H1 (cell line): ENCODE data around the gene PSMB3. TPM values are rescaled to one million over a fixed set of nuclear protein-coding genes. Genes with fewer than 3 reads are reported as not detected.

ENCODE experiments used
- CTCF ChIA-PET: fragments of 300-600 bp; sonication (Branson Sonifier 250); formaldehyde crosslinking; loops from one replicate; lab custom pipeline; 2021; ENCODE audit not compliant: partially characterized antibody; lab: Charles Lee
- POLR2A ChIA-PET: fragments of 300-600 bp; sonication (Branson Sonifier 250); formaldehyde crosslinking; loops from one replicate; lab custom pipeline; 2021; ENCODE audit warnings: inconsistent platforms; ENCODE audit not compliant: partially characterized antibody; lab: Charles Lee
- DNase-seq, 2 experiments: peaks; one replicate each; pipeline versions ENCODE4 v3.0.0 to v3.0.0-alpha.2; 2010 to 2022; ENCODE audit warnings: low spot score in 2 of 2, low read depth in 1 of 2, mixed read lengths in 1 of 2
- FAIRE-seq: peaks from 2 replicates; lab custom pipeline; 2011; peaks lifted over from hg19 to GRCh38; lab: Jason Lieb, UNC
- H2AFZ ChIP-seq: 2 replicates; pipeline ENCODE4 v1.8.1; 2012; ENCODE audit warnings: low read length, inconsistent platforms
- H2AK5ac ChIP-seq: 2 replicates; pipeline ENCODE4 v1.6.1; 2013; ENCODE audit warnings: low read depth, low read length
- H2BK120ac ChIP-seq: replicated peaks from 2 replicates; pipeline ENCODE3; 2013; ENCODE audit warnings: low read depth, low read length, inconsistent platforms
- H2BK12ac ChIP-seq: 2 replicates; pipeline ENCODE4 v1.6.1; 2013; ENCODE audit warnings: low read depth, low read length
- H2BK15ac ChIP-seq: 2 replicates; pipeline ENCODE4 v1.6.1; 2013; ENCODE audit warnings: low read length
- H2BK20ac ChIP-seq: 2 replicates; pipeline ENCODE4 v1.6.1; 2013; ENCODE audit warnings: low read length
- H2BK5ac ChIP-seq: 2 replicates; pipeline ENCODE4 v1.6.1; 2013; ENCODE audit warnings: low read depth, low read length
- H3K14ac ChIP-seq: 2 replicates; pipeline ENCODE4 v1.6.1; 2013; ENCODE audit warnings: inconsistent platforms; ENCODE audit not compliant: insufficient read length
- H3K18ac ChIP-seq: 2 replicates; pipeline ENCODE4 v1.6.1; 2013; ENCODE audit warnings: low read length; ENCODE audit errors: extremely low read depth
- H3K23ac ChIP-seq: 2 replicates; pipeline ENCODE4 v1.6.1; 2013; ENCODE audit warnings: inconsistent platforms; ENCODE audit not compliant: insufficient read length
- H3K23me2 ChIP-seq: 2 replicates; pipeline ENCODE4 v1.6.1; 2013; ENCODE audit warnings: low read depth, low read length
- H3K27ac ChIP-seq: 2 replicates; pipeline ENCODE4 v1.6.1; 2011; ENCODE audit warnings: low read depth, low read length, inconsistent platforms
- H3K27me3 ChIP-seq, 4 experiments: replicated peaks in 1 of 4; 1 replicate in 1 of 4; 2 replicates in 3 of 4; pipeline versions ENCODE4 v1.6.1 to v1.8.1; 2011 to 2013; ENCODE audit warnings: low read length in 3 of 4, mild to moderate bottlenecking in 3 of 4, inconsistent platforms in 2 of 4, mixed read lengths in 2 of 4, moderate library complexity in 1 of 4; ENCODE audit not compliant: control insufficient read depth in 3 of 4, insufficient read depth in 3 of 4; ENCODE audit errors: extremely low read depth in 1 of 4
- H3K36me3 ChIP-seq, 4 experiments: 2 replicates each; pipeline versions ENCODE4 v1.6.1 to v1.8.1; 2011 to 2013; ENCODE audit warnings: mild to moderate bottlenecking in 4 of 4, low read length in 3 of 4, moderate library complexity in 2 of 4, control low read depth in 1 of 4, inconsistent platforms in 1 of 4; ENCODE audit not compliant: insufficient read depth in 4 of 4, control insufficient read depth in 2 of 4
- H3K4ac ChIP-seq: replicated peaks from 2 replicates; pipeline ENCODE3; 2013; ENCODE audit warnings: low read length, low read depth, mixed read lengths, inconsistent platforms; ENCODE audit not compliant: insufficient read length
- H3K4me1 ChIP-seq, 4 experiments: replicated peaks in 1 of 4; 1 replicate in 1 of 4; 2 replicates in 3 of 4; pipeline versions ENCODE4 v1.6.1 to v1.8.1; 2011 to 2013; ENCODE audit warnings: low read length in 3 of 4, inconsistent platforms in 2 of 4, mixed read lengths in 1 of 4; ENCODE audit not compliant: insufficient read depth in 4 of 4, control insufficient read depth in 3 of 4
- H3K4me2 ChIP-seq, 2 experiments: 2 replicates each; pipeline versions ENCODE4 v1.6.1 to v1.8.1; 2011 to 2013; ENCODE audit warnings: low read depth in 2 of 2, low read length in 2 of 2, control low read depth in 1 of 2, inconsistent platforms in 1 of 2, mild to moderate bottlenecking in 1 of 2; ENCODE audit not compliant: insufficient read depth in 1 of 2
- H3K4me3 ChIP-seq, 4 experiments: fragments of 200-600, 300-600 bp in 1 of 4; sonication (generic), shearing (Covaris generic), sonication (Bioruptor Twin) in 1 of 4; 2 replicates each; pipeline versions ENCODE4 v1.5.1 to v1.8.1; 2011 to 2016; ENCODE audit warnings: low read length in 4 of 4, low read depth in 3 of 4, control low read depth in 2 of 4, inconsistent platforms in 2 of 4, mild to moderate bottlenecking in 2 of 4, mixed read lengths in 1 of 4, moderate library complexity in 1 of 4; ENCODE audit not compliant: insufficient read depth in 2 of 4; ENCODE audit errors: extremely low read depth in 1 of 4
- H3K56ac ChIP-seq: replicated peaks from 2 replicates; pipeline ENCODE3; 2013; ENCODE audit warnings: low read depth, mild to moderate bottlenecking, mixed read lengths, low read length, inconsistent platforms; ENCODE audit not compliant: insufficient read length
- H3K79me1 ChIP-seq: 2 replicates; pipeline ENCODE4 v1.6.1; 2013; ENCODE audit warnings: low read depth, low read length, control low read depth
- H3K79me2 ChIP-seq, 2 experiments: 2 replicates each; pipeline versions ENCODE4 v1.6.1 to v1.8.1; 2012 to 2013; ENCODE audit warnings: low read length in 2 of 2, mild to moderate bottlenecking in 2 of 2, inconsistent platforms in 1 of 2; ENCODE audit not compliant: insufficient read depth in 2 of 2, control insufficient read depth in 1 of 2
- H3K9ac ChIP-seq, 4 experiments: replicated peaks in 1 of 4; 1 replicate in 1 of 4; 2 replicates in 3 of 4; pipeline versions ENCODE4 v1.6.1 to v1.8.1; 2011 to 2013; ENCODE audit warnings: low read depth in 3 of 4, low read length in 3 of 4, control low read depth in 2 of 4, mild to moderate bottlenecking in 2 of 4, moderate library complexity in 2 of 4, inconsistent platforms in 1 of 4; ENCODE audit errors: extremely low read depth in 1 of 4
- H3K9me3 ChIP-seq, 2 experiments: 2 replicates each; pipeline versions ENCODE4 v1.6.1 to v1.8.1; 2012 to 2013; ENCODE audit warnings: mild to moderate bottlenecking in 2 of 2, moderate library complexity in 2 of 2, control low read depth in 1 of 2, inconsistent platforms in 1 of 2, low read depth in 1 of 2, low read length in 1 of 2, mixed read lengths in 1 of 2; ENCODE audit not compliant: insufficient read depth in 2 of 2
- H4K20me1 ChIP-seq, 2 experiments: replicated peaks in 1 of 2; 2 replicates each; pipeline versions ENCODE3 to v1.8.1; 2011 to 2013; ENCODE audit warnings: inconsistent platforms in 2 of 2, low read length in 2 of 2, mild to moderate bottlenecking in 1 of 2; ENCODE audit not compliant: insufficient read depth in 2 of 2, control insufficient read depth in 1 of 2
- H4K5ac ChIP-seq: 2 replicates; pipeline ENCODE4 v1.6.1; 2013; ENCODE audit warnings: low read length, low read depth, mixed read lengths, inconsistent platforms; ENCODE audit not compliant: insufficient read length
- H4K8ac ChIP-seq: 2 replicates; pipeline ENCODE4 v1.8.0; 2013; ENCODE audit warnings: mild to moderate bottlenecking, moderate library complexity, low read length, inconsistent platforms; ENCODE audit not compliant: insufficient read depth; ENCODE audit errors: extremely low read depth
- H4K91ac ChIP-seq: replicated peaks from 2 replicates; pipeline ENCODE3; 2013; ENCODE audit warnings: low read length, mixed read lengths, inconsistent platforms; ENCODE audit not compliant: insufficient read length
- HDAC2 ChIP-seq, 2 experiments: fragments of 300-600 bp in 1 of 2; sonication (generic) in 1 of 2; IDR thresholded peaks; 2 replicates each; pipeline ENCODE4 v1.6.1; 2011 to 2012; ENCODE audit warnings: low read depth in 2 of 2, low read length in 2 of 2, mild to moderate bottlenecking in 2 of 2, moderate library complexity in 2 of 2, borderline replicate concordance in 1 of 2, inconsistent platforms in 1 of 2
- JUN ChIP-seq: IDR thresholded peaks from 2 replicates; pipeline ENCODE4 v1.6.1; 2011; ENCODE audit warnings: low read depth, mild to moderate bottlenecking, improper control_type of control experiment, low read length
- JUND ChIP-seq: IDR thresholded peaks from 2 replicates; pipeline ENCODE4 v1.6.1; 2011; ENCODE audit warnings: mild to moderate bottlenecking, improper control_type of control experiment, low read length
- RAD21 ChIP-seq, 2 experiments: IDR thresholded peaks in 1 of 2; conservative IDR thresholded peaks in 1 of 2; 2 replicates each; pipeline ENCODE4 v1.6.1; 2011; ENCODE audit warnings: low read depth in 2 of 2, low read length in 2 of 2, improper control_type of control experiment in 1 of 2, inconsistent platforms in 1 of 2, mild to moderate bottlenecking in 1 of 2, moderate library complexity in 1 of 2
- RFX5 ChIP-seq: IDR thresholded peaks from 2 replicates; pipeline ENCODE4 v1.6.1; 2011; ENCODE audit warnings: low read depth, low read length, improper control_type of control experiment, borderline replicate concordance
- RXRA ChIP-seq: IDR thresholded peaks from 2 replicates; pipeline ENCODE4 v1.6.1; 2011; ENCODE audit warnings: low read depth, mild to moderate bottlenecking, low read length, moderate library complexity; ENCODE audit not compliant: insufficient read depth
- SP1 ChIP-seq: IDR thresholded peaks from 2 replicates; pipeline ENCODE4 v1.6.1; 2011; ENCODE audit warnings: low read depth, low read length
- WGBS, 2 experiments: shearing (Covaris generic) in 1 of 2; methylation state at CpG; one replicate each; pipeline versions ENCODE4 v1.1.6 to v1.1.7; 2013 to 2015; ENCODE audit warnings: low lambda C conversion rate in 2 of 2, mixed read lengths in 2 of 2, inconsistent platforms in 1 of 2, low coverage in 1 of 2, missing lambda C conversion rate in 1 of 2; ENCODE audit not compliant: insufficient replicate concordance in 2 of 2, insufficient coverage in 1 of 2, insufficient read length in 1 of 2; ENCODE audit errors: extremely low coverage in 1 of 2, missing lambda C conversion rate in 1 of 2; 5-methylcytosine and 5-hydroxymethylcytosine counted together
- polyA plus RNA-seq, 7 experiments: library from polyadenylated mRNA; depleted of rRNA in 3 of 7; stranded (reverse) in 5 of 7; unstranded in 2 of 7; fragments of >200 nt in 5 of 7; fragments of 200-250 nt in 2 of 7; gene quantifications; 1 replicate in 5 of 7; 2 replicates in 1 of 7; 4 replicates in 1 of 7; pipeline versions ENCODE4 v1.2.1 to v1.2.3, GENCODE V29; 2011 to 2013; ENCODE audit warnings: missing spikeins in 2 of 7, mixed read lengths in 2 of 7
- total RNA-seq: library from RNA; stranded (reverse); fragmentation: NEBNext Ultra II Directional; extraction: Animal tissue kit (Norgen Biotek cat#: 25700); gene quantifications from 2 replicates; pipeline ENCODE4 v1.2.1, GENCODE V29; 2021

PSMB3 gene
- total and polyA plus RNA-seq, 2 of the 8 experiments (the other 6 are each of a cell fraction or from before 2014, with no cell fraction given), result 291 to 914 TPM

DNA sequence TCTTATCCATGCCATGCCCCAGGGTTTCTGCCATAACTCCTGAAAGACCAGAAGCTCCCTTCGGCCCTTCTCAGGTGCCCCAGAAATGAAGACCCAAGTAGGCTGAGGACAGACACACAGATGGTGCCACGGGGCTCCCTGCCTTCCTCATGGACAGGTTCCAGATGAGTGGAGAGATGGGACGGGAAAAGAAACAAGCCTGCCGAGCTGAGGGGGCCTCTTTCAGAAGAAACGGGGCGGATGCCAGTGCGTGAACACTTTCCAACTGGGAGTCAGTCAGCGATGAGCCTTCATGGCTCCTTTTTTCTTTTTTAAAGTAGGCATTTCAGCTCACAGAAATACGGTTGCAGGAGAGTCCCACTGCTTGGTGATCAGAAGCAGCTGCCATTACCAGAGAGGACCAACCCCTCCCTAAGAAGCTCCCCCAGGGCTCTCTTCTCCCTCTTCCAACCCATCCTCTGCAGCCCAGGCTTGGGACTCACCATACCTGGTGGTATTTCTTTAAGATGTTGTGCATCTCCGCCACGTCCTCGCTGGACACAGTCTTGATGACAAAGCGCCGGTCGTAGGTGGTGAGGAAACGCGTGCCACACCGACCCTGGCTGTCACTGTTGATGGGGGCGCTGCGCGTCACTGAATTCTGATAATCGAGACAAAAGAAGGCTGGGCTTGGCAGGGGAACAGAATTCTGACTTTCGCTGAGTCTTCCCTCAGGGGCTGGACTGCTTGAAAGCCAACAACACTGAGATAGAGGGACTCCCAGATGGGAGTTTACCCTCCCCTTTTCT lies 27.6 kb downstream of the PSMB3 start:
- peaks cover 0 to 6% of the 10 kb centered on the region in 2 experiments for H4K20me1 ChIP-seq
- no peak overlapping the region for H3K14ac ChIP-seq
- no peak for TF ChIP-seq RAD21 (IDR thresholded peaks at IDR 0.05 in 1 of 2, conservative IDR thresholded peaks at IDR 0.05 in 1 of 2; ENCODE audit: low read depth in 2 of 2, low read length in 2 of 2)
- TF ChIP-seq RFX5, result no peak
- no peak for TF ChIP-seq RXRA
- no peak for TF ChIP-seq HDAC2 (IDR thresholded peaks at IDR 0.05; ENCODE audit: borderline replicate concordance in 1 of 2, low read depth in 2 of 2, low read length in 2 of 2)
- TF ChIP-seq JUND, result no peak
- TF ChIP-seq JUN, result no peak
- TF ChIP-seq SP1, result no peak
- DNase-seq (no peak), FAIRE-seq (no peak)
- WGBS, 2 experiments, result 95% methylated on average over 20 of the region's 23 CpGs; no CpG with 5 or more reads in 1 of the 2 experiments
- H3K4ac ChIP-seq, result no peak overlapping the region
- H3K79me2 ChIP-seq, result no peaks in the 10 kb centered on the region
- CTCF ChIA-PET, result interaction anchor here (1.3 to 1.7 kb wide), 3 partner anchors 9 to 18 kb away, joined by 3 to 8 read pairs (median 6); no protein-coding TSS in a partner anchor
- no peak overlapping the region for H2BK120ac ChIP-seq
- POLR2A ChIA-PET, result interaction anchor here (1.2 to 1.7 kb wide), 6 partner anchors 10 to 74 kb away, joined by 4 to 8 read pairs (median 4); partner anchors contain the start of gene PIP4K2B
- no peak overlapping the region for H4K91ac ChIP-seq
- no peak overlapping the region for H2AFZ ChIP-seq
- H4K8ac ChIP-seq, result no peak overlapping the region
- H3K23ac ChIP-seq, result no peak overlapping the region
- no peak overlapping the region for H2BK20ac ChIP-seq
- no peaks in the 10 kb centered on the region; the same call in 1 of the 2 replicates for H3K79me1 ChIP-seq
- peaks cover 23 to 83% (median 65%) of the 10 kb centered on the region in 4 experiments for H3K36me3 ChIP-seq
- no peak overlapping the region for H3K9ac ChIP-seq
- H3K27ac ChIP-seq, result no peak overlapping the region
- H2BK15ac ChIP-seq, result no peak overlapping the region
- H4K5ac ChIP-seq, result no peak overlapping the region
- H2BK12ac ChIP-seq, result no peak overlapping the region
- no peaks in the 10 kb centered on the region for H3K4me1 ChIP-seq
- H3K23me2 ChIP-seq, result no peaks in the 10 kb centered on the region
- H3K4me2 ChIP-seq, result no peak overlapping the region
- no peak overlapping the region for H3K18ac ChIP-seq
- no peak overlapping the region for H2AK5ac ChIP-seq
- no peak overlapping the region for H3K56ac ChIP-seq
- H2BK5ac ChIP-seq, result no peak overlapping the region
- no peaks in the 10 kb centered on the region for H3K9me3 ChIP-seq
- no peaks in the 10 kb centered on the region for H3K27me3 ChIP-seq
- H3K4me3 ChIP-seq, result no peak overlapping the region
